Astrocyte of the cerebellum (primary cell): ENCODE data around the gene GCNT1.
"Not testable (repeated sequence)": the region's sequence is repeated elsewhere in the genome, so short reads cannot be mapped to it uniquely, and the experiment has no call there.

Experiments used
- DNase-seq: peaks from one replicate; pipeline ENCODE4 v3.0.0-alpha.2; 2011; ENCODE audit warnings: low read depth
- H3K4me3 ChIP-seq: 2 replicates; pipeline ENCODE4 v1.5.1; 2011; ENCODE audit warnings: mild to moderate bottlenecking, low read depth, low read length, moderate library complexity
- in situ Hi-C: cut with HindIII; loops from 2 replicates; pipeline ENCODE4 v1.10.0; 2017; ENCODE audit warnings: low sequenced_read_pairs
- TF ChIP-seq, protein P1 (sequence below): IDR thresholded peaks from 2 replicates; pipeline ENCODE4 v1.5.1; 2012; ENCODE audit warnings: low read length, low read depth, moderate library complexity, mild to moderate bottlenecking; ENCODE audit errors: missing control alignments

Gene GCNT1

GRCh38 chr9:76512826-76513225 is 53.8 kb downstream of the GCNT1 start:
- TF ChIP-seq, protein P1, sequence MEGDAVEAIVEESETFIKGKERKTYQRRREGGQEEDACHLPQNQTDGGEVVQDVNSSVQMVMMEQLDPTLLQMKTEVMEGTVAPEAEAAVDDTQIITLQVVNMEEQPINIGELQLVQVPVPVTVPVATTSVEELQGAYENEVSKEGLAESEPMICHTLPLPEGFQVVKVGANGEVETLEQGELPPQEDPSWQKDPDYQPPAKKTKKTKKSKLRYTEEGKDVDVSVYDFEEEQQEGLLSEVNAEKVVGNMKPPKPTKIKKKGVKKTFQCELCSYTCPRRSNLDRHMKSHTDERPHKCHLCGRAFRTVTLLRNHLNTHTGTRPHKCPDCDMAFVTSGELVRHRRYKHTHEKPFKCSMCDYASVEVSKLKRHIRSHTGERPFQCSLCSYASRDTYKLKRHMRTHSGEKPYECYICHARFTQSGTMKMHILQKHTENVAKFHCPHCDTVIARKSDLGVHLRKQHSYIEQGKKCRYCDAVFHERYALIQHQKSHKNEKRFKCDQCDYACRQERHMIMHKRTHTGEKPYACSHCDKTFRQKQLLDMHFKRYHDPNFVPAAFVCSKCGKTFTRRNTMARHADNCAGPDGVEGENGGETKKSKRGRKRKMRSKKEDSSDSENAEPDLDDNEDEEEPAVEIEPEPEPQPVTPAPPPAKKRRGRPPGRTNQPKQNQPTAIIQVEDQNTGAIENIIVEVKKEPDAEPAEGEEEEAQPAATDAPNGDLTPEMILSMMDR = no peak
- H3K4me3 ChIP-seq = no peak overlapping the region
- no peak for DNase-seq
- in situ Hi-C loops = no loop called here

DNA sequence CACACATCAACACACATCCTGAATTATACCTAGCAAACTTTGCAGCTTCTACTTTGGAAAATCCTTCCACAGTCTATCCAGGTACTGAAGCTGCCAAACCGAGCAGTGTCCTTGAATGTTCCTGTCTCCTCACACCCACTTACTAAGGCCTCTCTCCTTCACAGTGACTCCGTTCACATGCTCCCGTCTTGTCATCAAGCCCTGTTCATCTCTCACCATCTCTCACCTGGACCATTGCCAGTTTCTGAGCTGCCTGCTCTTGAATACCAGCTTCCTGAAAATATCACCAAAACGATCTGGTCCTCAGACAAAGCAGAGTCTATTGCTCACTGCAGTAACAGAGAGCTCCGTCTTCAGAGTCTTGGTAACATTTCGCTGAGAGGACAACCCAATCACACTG is 57.4 kb downstream of the GCNT1 start:
- in situ Hi-C loops = no loop called here
- no peak overlapping the region for H3K4me3 ChIP-seq
- no peak for DNase-seq
- TF ChIP-seq, protein P1 = no peak

- DNase-seq = no peak
- TF ChIP-seq, protein P1 = no peak
- no peak overlapping the region for H3K4me3 ChIP-seq
- in situ Hi-C loops = no loop called here
Measured at GRCh38 chr9:76516871-76517270, 57.9 kb downstream of the GCNT1 start.

DNA sequence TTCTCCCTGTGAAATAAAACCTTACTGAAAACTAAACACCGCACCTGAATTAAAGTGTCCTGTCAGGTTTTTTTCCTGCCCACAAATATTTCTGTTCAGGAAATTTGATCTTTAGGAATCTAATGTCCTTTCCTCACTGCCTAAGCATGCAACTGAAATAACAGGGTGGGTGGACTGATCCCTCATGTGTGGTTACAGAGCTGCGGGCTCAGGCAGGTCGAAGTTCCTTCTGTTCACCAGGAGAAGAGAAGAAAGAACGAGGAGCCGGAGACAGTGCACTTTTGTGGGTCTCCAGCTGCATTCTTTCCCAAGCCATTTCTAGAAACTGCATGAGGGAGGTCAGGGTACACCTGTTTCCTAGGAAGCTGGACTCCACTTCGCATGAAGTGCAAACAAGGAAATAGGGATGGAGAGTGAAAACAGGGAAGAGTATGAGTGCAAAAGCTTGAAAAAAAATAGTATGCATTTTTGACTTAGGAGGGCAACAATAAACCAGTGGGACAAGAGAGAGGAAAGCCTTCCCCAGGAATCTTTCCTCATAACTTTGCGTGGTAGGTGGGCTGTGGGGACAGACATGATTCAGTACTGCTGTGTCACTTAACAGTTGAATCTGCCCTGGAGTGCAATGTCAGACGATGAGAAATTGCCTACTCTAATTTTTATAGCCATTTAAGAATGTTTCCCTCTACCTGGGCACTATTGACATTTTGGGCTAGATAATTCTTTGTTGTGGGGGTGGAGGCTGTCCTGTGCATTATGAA is 60.3 kb downstream of the GCNT1 start:
- TF ChIP-seq, protein P1 = no peak
- no peak overlapping the region for H3K4me3 ChIP-seq
- peak; percentile 19 for DNase-seq
- in situ Hi-C loops = no loop called here

- in situ Hi-C loops = no loop called here
- DNase-seq = no peak
- H3K4me3 ChIP-seq = no peak overlapping the region
- TF ChIP-seq, protein P1 = no peak
Measured at GRCh38 chr9:76521244-76521681, 62.3 kb downstream of the GCNT1 start.

- DNase-seq = no peak
- in situ Hi-C loops = no loop called here
- H3K4me3 ChIP-seq = no peak overlapping the region
- TF ChIP-seq, protein P1 = no peak
Measured at GRCh38 chr9:76521906-76522305, 62.9 kb downstream of the GCNT1 start.

- DNase-seq, in situ Hi-C loops, H3K4me3 ChIP-seq: not testable (repeated sequence)
Measured at GRCh38 chr9:76523617-76524200, 64.7 kb downstream of the GCNT1 start.
